BLaER1 treated with 17β-estradiol and CSF1 and Interleukin-3, amounts not matched to agents 10 nM and 100 nM (cell line): ENCODE data around the gene SLC43A2.

Experiments
- H3K27ac ChIP-seq, 11 experiments: shearing (Covaris generic); formaldehyde crosslinking; 2 replicates each; pipeline ENCODE4 v1.8.1; 2022
- H3K27me3 ChIP-seq, 11 experiments: shearing (Covaris generic); formaldehyde crosslinking; 2 replicates each; pipeline ENCODE4 v1.8.1; 2022
- H3K36me3 ChIP-seq, 11 experiments: shearing (Covaris generic); formaldehyde crosslinking; 2 replicates each; pipeline ENCODE4 v1.8.1; 2022
- H3K4me1 ChIP-seq, 10 experiments: shearing (Covaris generic); formaldehyde crosslinking; 2 replicates each; pipeline ENCODE4 v1.8.1; 2022
- H3K4me2 ChIP-seq, 11 experiments: shearing (Covaris generic); formaldehyde crosslinking; 2 replicates each; pipeline ENCODE4 v1.8.1; 2022
- H3K4me3 ChIP-seq, 10 experiments: shearing (Covaris generic); formaldehyde crosslinking; 2 replicates each; pipeline ENCODE4 v1.8.1; 2022
- H3K9ac ChIP-seq, 11 experiments: shearing (Covaris generic); formaldehyde crosslinking; 2 replicates each; pipeline ENCODE4 v1.8.1; 2022
- H3K9me3 ChIP-seq, 11 experiments: shearing (Covaris generic); formaldehyde crosslinking; replicated peaks in 1 of 11; 2 replicates each; pipeline ENCODE4 v1.8.1; 2022
- H4K20me1 ChIP-seq, 11 experiments: shearing (Covaris generic); formaldehyde crosslinking; 2 replicates each; pipeline ENCODE4 v1.8.1; 2022
- Cebpa-rat ChIP-seq, 11 experiments: shearing (Covaris generic); IDR thresholded peaks; 2 replicates each; pipeline ENCODE4 v1.8.1; 2022

SLC43A2 gene

GRCh38 chr17:1546292-1546922, 82.2 kb downstream of the SLC43A2 start:
- TF ChIP-seq Cebpa-rat (IDR thresholded peaks at IDR 0.05): no peak
- no peak overlapping the region for H3K4me2 ChIP-seq
- H3K4me1 ChIP-seq: no peaks in the 10 kb centered on the region
- no peaks in the 10 kb centered on the region for H3K27me3 ChIP-seq
- H3K36me3 ChIP-seq: peaks cover 96 to 100% (median 100%) of the 10 kb centered on the region in 11 experiments
- peak overlapping the region in 1 of 11 experiments; percentile 38; a peak in 1 of 22 replicates for H3K9ac ChIP-seq
- H3K9me3 ChIP-seq: no peaks in the 10 kb centered on the region
- peaks cover 0 to 99% (median 74%) of the 10 kb centered on the region in 11 experiments; a peak in 19 of 22 replicates for H4K20me1 ChIP-seq
- H3K4me3 ChIP-seq: no peak overlapping the region
- no peak overlapping the region for H3K27ac ChIP-seq

- no peak for TF ChIP-seq Cebpa-rat (IDR thresholded peaks at IDR 0.05)
- Histone ChIP-seq H3K9ac (no peak overlapping the region), H3K4me1 (no peaks in the 10 kb centered on the region), H3K4me3 (no peak overlapping the region), H4K20me1 (peaks cover 0 to 98% (median 66%) of the 10 kb centered on the region in 11 experiments; a peak in 19 of 22 replicates), H3K27me3 (no peaks in the 10 kb centered on the region), H3K4me2 (no peak overlapping the region), H3K36me3 (peaks cover 96 to 100% (median 100%) of the 10 kb centered on the region in 11 experiments), H3K9me3 (no peaks in the 10 kb centered on the region), H3K27ac (no peak overlapping the region)
These were observed 83.0 kb downstream of the SLC43A2 start for GRCh38 chr17:1545618-1546017.

- Histone ChIP-seq H3K9ac (no peak overlapping the region), H3K4me3 (no peak overlapping the region), H3K27me3 (no peaks in the 10 kb centered on the region), H4K20me1 (peaks cover 0 to 84% (median 50%) of the 10 kb centered on the region in 11 experiments; a peak in 18 of 22 replicates), H3K36me3 (peaks cover 96 to 100% (median 100%) of the 10 kb centered on the region in 11 experiments), H3K4me1 (no peaks in the 10 kb centered on the region), H3K27ac (no peak overlapping the region), H3K4me2 (no peak overlapping the region), H3K9me3 (no peaks in the 10 kb centered on the region)
- TF ChIP-seq Cebpa-rat (IDR thresholded peaks at IDR 0.05): no peak
These were observed 86.3 kb downstream of the SLC43A2 start for GRCh38 chr17:1542316-1542715.

- H3K9ac ChIP-seq: no peak overlapping the region
- no peaks in the 10 kb centered on the region for H3K27me3 ChIP-seq
- TF ChIP-seq Cebpa-rat (IDR thresholded peaks at IDR 0.05): no peak
- no peak overlapping the region for H3K4me3 ChIP-seq
- H4K20me1 ChIP-seq: peaks cover 0 to 76% (median 47%) of the 10 kb centered on the region in 11 experiments; a peak in 18 of 22 replicates
- H3K36me3 ChIP-seq: peaks cover 96 to 100% (median 100%) of the 10 kb centered on the region in 11 experiments
- no peak overlapping the region for H3K27ac ChIP-seq
- no peak overlapping the region for H3K4me2 ChIP-seq
- H3K4me1 ChIP-seq: no peaks in the 10 kb centered on the region
- H3K9me3 ChIP-seq: no peaks in the 10 kb centered on the region
These were observed 87.2 kb downstream of the SLC43A2 start for GRCh38 chr17:1541367-1541904.

GRCh38 chr17:1539811-1540210, 88.8 kb downstream of the SLC43A2 start:
- Histone ChIP-seq H3K9ac (0 out of 22 replicates have a peak overlapping the region, but pooled peaks of 1 of the 11 experiments have one; percentile 5), H3K9me3 (no peaks in the 10 kb centered on the region), H3K4me2 (no peak overlapping the region), H3K4me1 (no peaks in the 10 kb centered on the region), H3K4me3 (no peak overlapping the region), H3K27me3 (no peaks in the 10 kb centered on the region), H3K36me3 (peaks cover 98 to 100% (median 100%) of the 10 kb centered on the region in 11 experiments), H3K27ac (no peak overlapping the region), H4K20me1 (peaks cover 0 to 68% (median 33%) of the 10 kb centered on the region in 11 experiments; a peak in 17 of 22 replicates)
- TF ChIP-seq Cebpa-rat (IDR thresholded peaks at IDR 0.05): no peak

GRCh38 chr17:1535737-1536136, 92.9 kb downstream of the SLC43A2 start:
- Histone ChIP-seq H3K9ac (peak overlapping the region in 1 of 11 experiments; percentile 4; a peak in 1 of 22 replicates), H3K4me3 (no peak overlapping the region), H3K27me3 (no peaks in the 10 kb centered on the region), H3K4me1 (peaks cover 0 to 22% (median 14%) of the 10 kb centered on the region in 10 experiments; a peak in 14 of 20 replicates), H3K9me3 (no peaks in the 10 kb centered on the region), H4K20me1 (peaks cover 0 to 66% (median 16%) of the 10 kb centered on the region in 11 experiments; a peak in 14 of 22 replicates), H3K27ac (no peak overlapping the region), H3K36me3 (peaks cover 98 to 100% (median 100%) of the 10 kb centered on the region in 11 experiments), H3K4me2 (no peak overlapping the region)
- no peak for TF ChIP-seq Cebpa-rat (IDR thresholded peaks at IDR 0.05)

- no peak for TF ChIP-seq Cebpa-rat (IDR thresholded peaks at IDR 0.05)
These were observed 94.8 kb downstream of the SLC43A2 start for GRCh38 chr17:1533661-1534325.

GRCh38 chr17:1532836-1533602, 95.6 kb downstream of the SLC43A2 start:
- no peak for TF ChIP-seq Cebpa-rat (IDR thresholded peaks at IDR 0.05)
- H3K4me3 ChIP-seq: no peak overlapping the region
- H3K36me3 ChIP-seq: peaks cover 96 to 100% (median 99%) of the 10 kb centered on the region in 11 experiments
- peaks cover 0 to 59% (median 19%) of the 10 kb centered on the region in 11 experiments; a peak in 15 of 22 replicates for H4K20me1 ChIP-seq
- H3K9ac ChIP-seq: peak overlapping the region in 3 of 11 experiments; percentile 2 to 34 (median 9); a peak in 2 of 22 replicates
- H3K9me3 ChIP-seq: no peaks in the 10 kb centered on the region
- peak overlapping the region in 6 of 11 experiments; percentile 1 to 37 (median 16); a peak in 4 of 22 replicates for H3K27ac ChIP-seq
- no peaks in the 10 kb centered on the region for H3K27me3 ChIP-seq
- peaks cover 0 to 22% (median 14%) of the 10 kb centered on the region in 10 experiments; a peak in 14 of 20 replicates for H3K4me1 ChIP-seq
- H3K4me2 ChIP-seq: peak overlapping the region in 7 of 11 experiments; percentile 10 to 55 (median 22); a peak in 8 of 22 replicates

More at GRCh38 chr17:1533661-1534325, 94.8 kb downstream of the SLC43A2 start:
- Histone ChIP-seq H3K27ac (peak overlapping the region in 3 of 11 experiments; percentile 1 to 26 (median 7); a peak in 3 of 22 replicates), H3K27me3 (no peaks in the 10 kb centered on the region), H3K4me3 (no peak overlapping the region), H3K4me1 (peaks cover 0 to 22% (median 14%) of the 10 kb centered on the region in 10 experiments; a peak in 14 of 20 replicates), H3K4me2 (peak overlapping the region in 2 of 11 experiments; percentile 25 to 55; a peak in 4 of 22 replicates), H3K9me3 (no peaks in the 10 kb centered on the region), H3K9ac (0 out of 22 replicates have a peak overlapping the region, but pooled peaks of 2 of the 11 experiments have one; percentile 2 to 17), H3K36me3 (peaks cover 97 to 100% (median 99%) of the 10 kb centered on the region in 11 experiments), H4K20me1 (peaks cover 0 to 56% (median 19%) of the 10 kb centered on the region in 11 experiments; a peak in 14 of 22 replicates)
